ENCODE measurements around the gene SAMSN1.

DNA sequence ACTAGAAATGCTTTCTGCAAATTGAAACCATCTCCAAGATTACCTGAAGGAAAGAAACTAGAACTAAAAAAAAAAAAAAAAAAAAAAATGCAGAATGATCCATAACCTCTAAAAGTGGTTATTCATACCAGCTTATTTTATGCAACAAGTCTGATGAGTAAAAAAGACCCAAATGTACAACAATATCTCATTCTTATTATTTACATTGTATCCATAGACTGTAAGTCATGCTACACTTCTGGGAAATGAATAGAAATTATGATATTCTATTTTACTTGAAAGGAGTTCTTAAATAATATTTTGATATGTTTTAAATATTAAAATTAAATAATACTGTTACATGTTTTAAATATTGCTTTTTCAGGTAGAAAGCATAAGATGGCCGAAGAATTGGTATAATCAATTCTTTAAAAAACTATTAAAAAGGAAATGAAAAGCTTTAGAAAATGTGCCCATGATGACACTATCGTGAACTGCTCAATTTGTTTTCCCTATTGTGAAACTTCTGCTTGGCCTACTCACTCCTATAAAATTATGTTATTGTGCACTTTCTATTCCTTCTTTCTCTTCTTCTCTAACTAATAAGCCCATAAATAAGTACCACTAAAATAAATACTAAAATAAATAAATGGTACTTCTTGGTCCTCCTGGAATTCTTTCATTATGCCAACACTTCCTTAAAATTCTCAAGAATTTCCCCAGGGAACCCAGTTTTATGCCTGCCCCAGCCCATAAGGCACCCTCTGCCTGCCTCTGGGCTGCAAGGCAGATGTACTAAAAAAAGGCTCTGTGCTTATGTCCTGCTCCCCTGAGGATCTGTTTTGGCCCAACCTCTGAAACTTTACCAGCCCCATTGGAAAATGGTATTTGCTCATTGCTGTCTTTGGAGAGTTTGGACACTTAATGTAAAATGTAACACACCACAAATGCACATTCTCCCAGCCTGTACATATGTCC, 18.1 kb downstream of the SAMSN1 start:
- TF ChIP-seq, protein P1, sequence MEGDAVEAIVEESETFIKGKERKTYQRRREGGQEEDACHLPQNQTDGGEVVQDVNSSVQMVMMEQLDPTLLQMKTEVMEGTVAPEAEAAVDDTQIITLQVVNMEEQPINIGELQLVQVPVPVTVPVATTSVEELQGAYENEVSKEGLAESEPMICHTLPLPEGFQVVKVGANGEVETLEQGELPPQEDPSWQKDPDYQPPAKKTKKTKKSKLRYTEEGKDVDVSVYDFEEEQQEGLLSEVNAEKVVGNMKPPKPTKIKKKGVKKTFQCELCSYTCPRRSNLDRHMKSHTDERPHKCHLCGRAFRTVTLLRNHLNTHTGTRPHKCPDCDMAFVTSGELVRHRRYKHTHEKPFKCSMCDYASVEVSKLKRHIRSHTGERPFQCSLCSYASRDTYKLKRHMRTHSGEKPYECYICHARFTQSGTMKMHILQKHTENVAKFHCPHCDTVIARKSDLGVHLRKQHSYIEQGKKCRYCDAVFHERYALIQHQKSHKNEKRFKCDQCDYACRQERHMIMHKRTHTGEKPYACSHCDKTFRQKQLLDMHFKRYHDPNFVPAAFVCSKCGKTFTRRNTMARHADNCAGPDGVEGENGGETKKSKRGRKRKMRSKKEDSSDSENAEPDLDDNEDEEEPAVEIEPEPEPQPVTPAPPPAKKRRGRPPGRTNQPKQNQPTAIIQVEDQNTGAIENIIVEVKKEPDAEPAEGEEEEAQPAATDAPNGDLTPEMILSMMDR (IDR thresholded peaks at IDR 0.05; ENCODE audit: low read depth, low read length) = no peak
- TF ChIP-seq POLR2A (IDR thresholded peaks at IDR 0.05; ENCODE audit: extremely low read depth, insufficient read length) = no peak

Measured in NB4 (cell line).